NCI-H82 treated with DMSO at 0.1 percent for 48 hours (cell line): Measurements from ENCODE around the gene CDK5RAP2.
"Not testable (repeated sequence)": the region's sequence is repeated elsewhere in the genome, so short reads cannot be mapped to it uniquely, and the experiment has no call there.

Source experiments
- DNase-seq: peaks from one replicate; lab custom pipeline; 2025; ENCODE audit not compliant: unreplicated experiment; lab: John Stamatoyannopoulos, UW

Gene CDK5RAP2

GRCh38 chr9:120515996-120516395 is 64.0 kb downstream of the CDK5RAP2 start:
- DNase-seq, result not testable (repeated sequence)

GRCh38 chr9:120515481-120515880 is 64.5 kb downstream of the CDK5RAP2 start:
- DNase-seq, result not testable (repeated sequence)

- no peak for DNase-seq
Observed at GRCh38 chr9:120514405-120514804, 65.6 kb downstream of the CDK5RAP2 start.

- DNase-seq, result no peak
Observed at GRCh38 chr9:120513825-120514396, 66.1 kb downstream of the CDK5RAP2 start.

GRCh38 chr9:120510816-120511215 is 69.2 kb downstream of the CDK5RAP2 start:
- DNase-seq, result no peak

- no peak for DNase-seq
Observed at GRCh38 chr9:120507936-120508510, 71.9 kb downstream of the CDK5RAP2 start.

- DNase-seq, result no peak
Observed at GRCh38 chr9:120505186-120505585, 74.8 kb downstream of the CDK5RAP2 start.

GRCh38 chr9:120500733-120501132 is 79.2 kb downstream of the CDK5RAP2 start:
- DNase-seq, result no peak

- DNase-seq, result not testable (repeated sequence)
Observed at GRCh38 chr9:120497865-120498264, 82.1 kb downstream of the CDK5RAP2 start.

- not testable (repeated sequence) for DNase-seq
Observed at GRCh38 chr9:120496438-120496837, 83.5 kb downstream of the CDK5RAP2 start.

- DNase-seq, result no peak
Observed at GRCh38 chr9:120490888-120491595, 88.9 kb downstream of the CDK5RAP2 start.

- no peak for DNase-seq
Observed at GRCh38 chr9:120486835-120487234, 93.1 kb downstream of the CDK5RAP2 start.

GRCh38 chr9:120486347-120486746 is 93.6 kb downstream of the CDK5RAP2 start:
- no peak for DNase-seq

- DNase-seq, result no peak
Observed at GRCh38 chr9:120485788-120486187, 94.2 kb downstream of the CDK5RAP2 start.

- no peak for DNase-seq
Observed at GRCh38 chr9:120484162-120484561, 95.8 kb downstream of the CDK5RAP2 start.

GRCh38 chr9:120482424-120483186 is 97.4 kb downstream of the CDK5RAP2 start:
- no peak for DNase-seq

- DNase-seq, result peak; percentile 55
Observed at GRCh38 chr9:120481846-120482245, 98.1 kb downstream of the CDK5RAP2 start.

- no peak for DNase-seq
Observed at GRCh38 chr9:120481248-120481647, 98.7 kb downstream of the CDK5RAP2 start.

GRCh38 chr9:120480707-120481106 is 99.3 kb downstream of the CDK5RAP2 start:
- peak; percentile 41 for DNase-seq

- DNase-seq, result no peak
Observed at GRCh38 chr9:120478208-120478607, 101.8 kb downstream of the CDK5RAP2 start.

- DNase-seq, result peak; percentile 64
Observed at GRCh38 chr9:120477534-120478001, 102.4 kb downstream of the CDK5RAP2 start.
